Smooth muscle cell of the brain vasculature (primary cell): ENCODE data around the gene AP1AR.
"Not testable (repeated sequence)": the region's sequence is repeated elsewhere in the genome, so short reads cannot be mapped to it uniquely, and the experiment has no call there.

Experiments
- DNase-seq: peaks from one replicate; pipeline ENCODE4 v3.0.0-alpha.2; 2012; ENCODE audit warnings: low read depth, low spot score

AP1AR gene

DNA sequence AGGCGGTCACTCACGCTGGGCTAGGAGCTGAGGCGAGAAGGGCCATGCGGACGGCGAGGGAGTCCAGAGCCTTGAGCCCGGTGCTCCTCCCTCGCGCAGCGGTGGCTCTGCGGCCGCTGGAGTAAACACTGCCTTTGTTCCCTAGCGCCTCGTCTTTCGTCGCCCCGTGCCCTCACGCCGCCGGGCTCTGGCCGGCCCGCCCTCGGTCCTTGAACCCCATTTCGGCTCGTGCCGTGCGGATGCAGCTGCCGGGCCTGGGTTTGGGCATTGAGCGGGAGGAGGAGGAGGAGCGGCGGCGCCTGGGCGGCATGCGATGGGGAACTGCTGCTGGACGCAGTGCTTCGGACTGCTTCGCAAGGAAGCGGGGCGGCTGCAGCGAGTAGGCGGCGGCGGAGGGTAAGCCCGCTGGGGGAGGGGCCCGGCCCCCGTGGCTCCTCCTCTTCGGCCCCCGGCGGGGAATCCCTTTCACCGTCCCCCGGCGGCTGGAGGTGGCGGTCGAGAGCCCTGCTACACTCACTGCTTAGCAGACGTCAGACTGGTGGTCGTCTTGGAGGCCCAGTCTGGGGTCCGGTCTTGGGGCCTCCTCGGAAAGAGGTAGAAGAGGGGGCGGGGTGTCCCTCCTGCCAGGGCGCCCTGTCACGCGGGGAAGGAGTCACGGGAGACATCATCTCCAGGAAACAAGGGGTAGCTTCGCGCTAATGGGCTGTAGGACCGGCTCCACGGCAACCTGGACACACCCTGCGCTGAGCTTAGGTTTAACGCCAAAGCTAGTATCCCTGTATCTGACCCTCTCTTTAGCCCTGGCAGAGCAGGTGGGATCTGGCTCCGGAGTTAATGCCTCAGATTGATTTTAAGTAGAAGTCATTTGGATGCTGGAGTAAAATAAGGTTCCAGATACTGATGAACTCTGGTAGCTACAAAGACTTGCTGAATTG lies at the start of gene AP1AR:
AP1AR (plus strand) TSS at position 9 of the 935 bp plus-strand sequence; CDS start at position 314, 305 bp downstream.
- DNase-seq: peak; percentile 31

GRCh38 chr4:112182604-112183003 lies 49.0 kb upstream of the AP1AR start:
- DNase-seq: no peak

DNA sequence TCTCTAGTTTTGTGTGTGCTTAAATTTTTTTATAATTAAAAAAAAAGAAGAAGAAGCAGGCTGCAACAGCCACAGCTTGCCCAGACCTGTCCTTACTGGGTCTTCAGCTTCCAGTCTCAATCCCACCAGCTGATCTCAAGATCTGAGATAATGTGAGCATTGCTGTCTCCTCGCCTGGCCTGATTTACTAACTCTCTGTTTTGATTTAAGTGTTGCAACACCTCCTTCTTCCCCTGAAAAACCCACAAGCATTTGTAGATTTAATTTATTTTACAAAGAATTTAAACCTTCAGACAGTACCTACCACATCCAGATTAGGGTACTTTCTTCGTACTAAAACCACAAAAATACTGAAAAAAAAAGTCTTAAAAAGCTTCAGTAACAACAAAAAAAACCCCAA lies 48.3 kb upstream of the AP1AR start:
- no peak for DNase-seq

GRCh38 chr4:112184438-112184837 lies 47.1 kb upstream of the AP1AR start:
- DNase-seq: no peak

GRCh38 chr4:112185334-112185733 lies 46.3 kb upstream of the AP1AR start:
- no peak for DNase-seq

GRCh38 chr4:112185740-112186670 lies 45.6 kb upstream of the AP1AR start:
- no peak for DNase-seq

DNA sequence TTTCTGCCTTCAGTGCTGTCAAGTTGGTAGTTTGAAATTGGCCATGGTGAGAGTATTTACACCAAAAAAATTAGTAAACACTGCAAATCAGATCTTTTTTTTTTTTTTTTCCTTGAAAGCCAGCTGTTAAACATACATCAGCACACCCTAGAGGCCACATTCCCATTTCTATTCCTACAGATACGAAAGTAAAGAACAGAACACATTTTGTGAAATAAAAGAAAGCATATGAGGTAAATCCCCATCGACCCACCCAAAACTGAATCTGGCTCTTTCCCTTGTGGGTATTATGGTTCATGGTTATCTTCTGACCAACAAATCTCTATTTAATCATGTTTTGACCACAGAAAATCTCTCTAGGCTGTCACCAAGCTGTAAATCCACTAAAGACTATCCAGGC lies 41.8 kb upstream of the AP1AR start:
- no peak for DNase-seq

GRCh38 chr4:112190684-112191083 lies 40.9 kb upstream of the AP1AR start:
- DNase-seq: no peak

- DNase-seq: no peak
These were observed 35.1 kb upstream of the AP1AR start for GRCh38 chr4:112196461-112196860.

DNA sequence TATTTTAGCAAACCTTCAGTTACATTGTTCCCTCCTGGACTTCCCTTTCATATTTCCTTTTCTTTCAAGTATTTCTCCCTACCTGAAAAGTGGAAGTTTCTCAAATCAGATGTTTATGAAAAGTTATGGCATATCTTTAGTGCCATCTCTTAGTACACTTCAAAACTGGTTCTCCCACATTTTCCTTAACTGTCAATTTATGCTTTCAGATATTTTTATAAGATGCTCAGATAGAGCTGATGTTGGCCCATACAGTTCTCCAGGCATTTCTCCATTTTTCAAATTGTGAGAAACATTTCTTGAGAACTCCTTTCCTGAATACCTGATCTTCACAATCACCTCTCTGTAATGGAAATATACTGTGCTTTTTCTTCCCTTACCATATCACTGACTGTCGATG lies 32.5 kb upstream of the AP1AR start:
- DNase-seq: no peak

GRCh38 chr4:112201915-112202505 lies 29.6 kb upstream of the AP1AR start:
- no peak for DNase-seq

DNA sequence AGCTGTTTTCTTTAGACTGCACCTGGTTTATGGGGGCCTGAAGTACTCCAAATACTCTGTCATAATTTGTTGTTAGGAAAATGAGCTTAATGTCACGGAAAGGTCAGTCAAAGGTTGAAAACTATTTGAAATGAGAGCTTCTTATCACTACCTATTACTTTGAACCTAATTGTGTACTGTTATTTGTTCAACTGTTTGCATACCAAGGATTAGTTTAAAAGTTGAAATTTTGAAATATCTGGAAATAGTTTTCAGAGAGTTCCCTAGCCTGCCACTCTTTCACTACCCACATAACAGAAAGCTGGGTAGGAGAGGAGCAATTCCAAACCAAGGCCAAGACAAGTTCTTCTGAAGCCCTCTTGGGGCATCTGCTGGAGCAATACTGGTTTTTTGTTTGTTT lies 28.0 kb upstream of the AP1AR start:
- DNase-seq: no peak

- no peak for DNase-seq
These were observed 25.2 kb upstream of the AP1AR start for GRCh38 chr4:112206431-112206830.

GRCh38 chr4:112208137-112209095 lies 23.2 kb upstream of the AP1AR start:
- not testable (repeated sequence) for DNase-seq

DNA sequence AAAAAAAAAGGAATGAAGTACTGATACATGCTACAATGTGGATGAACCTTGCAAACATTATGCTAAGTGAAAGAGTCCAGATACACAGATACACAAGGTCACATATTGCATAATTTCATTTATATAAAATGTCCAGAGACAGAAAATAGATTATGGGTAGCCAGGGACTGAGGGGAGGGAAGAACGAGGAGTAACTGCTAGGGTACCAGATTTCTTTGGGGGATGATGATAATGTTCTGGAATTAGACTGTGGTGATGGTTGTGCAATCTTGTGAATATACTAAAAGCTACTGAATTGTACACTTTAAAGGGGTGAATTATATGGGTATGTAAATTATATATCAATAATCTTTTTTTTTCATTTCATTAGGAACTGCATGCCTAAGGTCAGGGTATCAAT lies 20.8 kb upstream of the AP1AR start:
- DNase-seq: no peak

DNA sequence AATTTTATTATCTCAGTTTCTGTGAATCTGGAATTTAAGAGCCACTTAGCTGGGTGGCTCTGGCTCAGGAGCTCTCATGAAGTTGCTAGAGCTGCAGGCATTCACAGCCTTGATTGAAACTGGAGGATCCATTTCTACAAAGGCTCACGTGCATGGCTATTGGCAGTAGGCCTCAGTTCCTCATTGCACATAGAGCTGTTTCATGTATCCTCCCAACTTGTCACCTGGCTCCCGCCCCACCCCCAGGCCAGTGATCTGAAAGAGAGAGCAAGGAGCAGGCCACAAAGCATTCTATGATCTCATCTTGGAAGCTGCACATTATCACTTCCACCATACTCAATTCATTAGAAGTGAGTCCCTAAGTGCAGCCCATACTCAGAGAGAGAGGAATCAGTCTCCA lies 18.5 kb upstream of the AP1AR start:
- DNase-seq: no peak

DNA sequence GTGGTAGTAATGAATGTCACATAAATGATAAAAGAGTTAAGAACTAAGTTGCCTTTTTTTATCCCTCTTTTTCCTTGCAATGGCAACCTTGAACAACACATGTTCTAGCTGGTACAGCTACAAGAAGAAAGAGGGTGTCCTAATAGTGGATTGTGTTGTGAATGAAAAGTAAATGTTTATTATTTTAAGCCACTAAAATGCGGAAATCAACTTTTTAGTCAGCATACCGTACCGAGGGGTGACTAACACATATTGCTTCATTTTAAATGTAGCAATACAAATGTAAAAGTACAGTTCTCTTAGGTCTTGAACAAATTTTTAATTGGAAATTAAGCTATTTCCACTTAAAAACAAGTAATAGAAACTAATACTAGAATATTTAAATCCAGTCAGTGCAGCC lies 17.7 kb upstream of the AP1AR start:
- DNase-seq: no peak

- no peak for DNase-seq
These were observed 17.0 kb upstream of the AP1AR start for GRCh38 chr4:112214390-112215264.

- DNase-seq: no peak
These were observed 11.7 kb upstream of the AP1AR start for GRCh38 chr4:112219826-112220366.
